IPS-20b (cell line): ENCODE data around the gene TRERF1.

ENCODE experiments used
- H3K27ac ChIP-seq: one replicate; pipeline ENCODE4 v1.5.1; 2013; ENCODE audit warnings: low read length
- H3K27me3 ChIP-seq: 2 replicates; pipeline ENCODE4 v1.6.1; 2013; ENCODE audit warnings: mild to moderate bottlenecking, low read length, inconsistent platforms; ENCODE audit not compliant: insufficient read depth
- H3K36me3 ChIP-seq: 2 replicates; pipeline ENCODE4 v1.6.1; 2013; ENCODE audit warnings: low read depth, mild to moderate bottlenecking, inconsistent platforms, low read length, moderate library complexity; ENCODE audit not compliant: insufficient read depth
- H3K4me1 ChIP-seq: 2 replicates; pipeline ENCODE4 v1.6.1; 2013; ENCODE audit warnings: mild to moderate bottlenecking, control low read depth, inconsistent platforms, low read length, moderate library complexity; ENCODE audit not compliant: insufficient read depth
- H3K4me3 ChIP-seq: 2 replicates; pipeline ENCODE4 v1.5.1; 2013; ENCODE audit warnings: mild to moderate bottlenecking, low read length, inconsistent platforms
- H3K9ac ChIP-seq: 2 replicates; pipeline ENCODE4 v1.6.1; 2013; ENCODE audit warnings: low read depth, mild to moderate bottlenecking, inconsistent platforms, low read length, moderate library complexity
- H3K9me3 ChIP-seq: 2 replicates; pipeline ENCODE4 v1.6.1; 2013; ENCODE audit warnings: mild to moderate bottlenecking, low read depth, low read length, inconsistent platforms; ENCODE audit not compliant: insufficient read depth

The TRERF1 gene

GRCh38 chr6:42304053-42304712, 147.5 kb downstream of the TRERF1 start:
- Histone ChIP-seq H3K27ac (no peak overlapping the region), H3K9ac (no peak overlapping the region), H3K27me3 (no peaks in the 10 kb centered on the region), H3K4me3 (no peak overlapping the region), H3K36me3 (peaks cover 12% of the 10 kb centered on the region; the same call in 1 of the 2 replicates), H3K4me1 (peaks cover 22% of the 10 kb centered on the region; the same call in 1 of the 2 replicates), H3K9me3 (no peaks in the 10 kb centered on the region)

DNA sequence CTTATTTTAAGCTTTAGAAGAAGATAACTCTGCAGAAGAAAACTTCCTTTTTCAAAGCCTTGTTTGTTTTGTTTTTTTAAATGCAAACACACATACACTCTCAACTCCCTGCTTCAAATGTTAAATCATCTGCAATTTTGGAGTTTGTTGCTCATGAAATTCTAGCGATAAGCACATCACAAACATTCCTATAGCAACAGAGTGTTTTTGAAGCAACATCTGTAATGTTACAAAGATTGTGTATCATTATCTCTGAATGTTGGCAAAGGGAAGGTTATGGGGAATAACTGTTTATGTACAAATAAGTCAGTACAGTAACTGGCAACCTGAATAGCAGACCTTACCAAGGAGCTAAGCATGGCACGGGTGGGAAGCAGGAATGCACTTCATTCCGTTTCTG, 149.3 kb downstream of the TRERF1 start:
- Histone ChIP-seq H3K4me3 (no peak overlapping the region), H3K4me1 (peaks cover 22% of the 10 kb centered on the region; the same call in 1 of the 2 replicates), H3K36me3 (peaks cover 17% of the 10 kb centered on the region; the same call in 1 of the 2 replicates), H3K9ac (no peak overlapping the region), H3K9me3 (no peaks in the 10 kb centered on the region), H3K27ac (no peak overlapping the region), H3K27me3 (no peaks in the 10 kb centered on the region)

- Histone ChIP-seq H3K4me1 (peaks cover 22% of the 10 kb centered on the region; the same call in 1 of the 2 replicates), H3K9me3 (no peaks in the 10 kb centered on the region), H3K4me3 (no peak overlapping the region), H3K27ac (no peak overlapping the region), H3K36me3 (peaks cover 19% of the 10 kb centered on the region; the same call in 1 of the 2 replicates), H3K9ac (no peak overlapping the region), H3K27me3 (no peaks in the 10 kb centered on the region)
Measured at GRCh38 chr6:42301986-42302385, 149.7 kb downstream of the TRERF1 start.

DNA sequence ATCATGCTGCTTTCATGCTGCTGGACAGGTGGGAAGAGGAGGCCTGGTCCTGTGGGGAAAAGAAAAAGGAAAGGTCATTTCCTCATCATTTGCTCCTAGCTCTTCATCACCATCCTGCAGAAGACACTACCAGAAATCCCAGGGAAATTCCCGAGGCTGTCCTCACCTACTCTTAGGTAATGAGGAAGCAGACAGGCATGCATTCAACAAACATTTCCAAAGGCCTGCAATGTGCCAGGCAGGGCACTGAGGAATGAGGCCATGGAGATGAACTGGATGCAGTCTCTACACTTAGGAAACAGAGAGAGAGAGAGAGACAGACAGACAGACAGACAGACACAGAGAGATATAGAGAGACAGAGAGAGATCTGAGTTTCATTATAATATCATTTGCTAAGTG, 151.0 kb downstream of the TRERF1 start:
- Histone ChIP-seq H3K27ac (no peak overlapping the region), H3K9ac (no peak overlapping the region), H3K9me3 (no peaks in the 10 kb centered on the region), H3K4me3 (no peak overlapping the region), H3K36me3 (peaks cover 22% of the 10 kb centered on the region; the same call in 1 of the 2 replicates), H3K27me3 (no peaks in the 10 kb centered on the region), H3K4me1 (peaks cover 22% of the 10 kb centered on the region; the same call in 1 of the 2 replicates)

GRCh38 chr6:42300185-42300584, 151.5 kb downstream of the TRERF1 start:
- Histone ChIP-seq H3K9me3 (no peaks in the 10 kb centered on the region), H3K27ac (no peak overlapping the region), H3K4me1 (peaks cover 22% of the 10 kb centered on the region; the same call in 1 of the 2 replicates), H3K4me3 (no peak overlapping the region), H3K9ac (no peak overlapping the region), H3K27me3 (no peaks in the 10 kb centered on the region), H3K36me3 (peaks cover 22% of the 10 kb centered on the region; the same call in 1 of the 2 replicates)

GRCh38 chr6:42297661-42298060, 154.1 kb downstream of the TRERF1 start:
- Histone ChIP-seq H3K9me3 (no peaks in the 10 kb centered on the region), H3K9ac (no peak overlapping the region), H3K27me3 (no peaks in the 10 kb centered on the region), H3K27ac (no peak overlapping the region), H3K36me3 (peaks cover 22% of the 10 kb centered on the region; the same call in 1 of the 2 replicates), H3K4me3 (no peak overlapping the region), H3K4me1 (peaks cover 11% of the 10 kb centered on the region; the same call in 1 of the 2 replicates)

DNA sequence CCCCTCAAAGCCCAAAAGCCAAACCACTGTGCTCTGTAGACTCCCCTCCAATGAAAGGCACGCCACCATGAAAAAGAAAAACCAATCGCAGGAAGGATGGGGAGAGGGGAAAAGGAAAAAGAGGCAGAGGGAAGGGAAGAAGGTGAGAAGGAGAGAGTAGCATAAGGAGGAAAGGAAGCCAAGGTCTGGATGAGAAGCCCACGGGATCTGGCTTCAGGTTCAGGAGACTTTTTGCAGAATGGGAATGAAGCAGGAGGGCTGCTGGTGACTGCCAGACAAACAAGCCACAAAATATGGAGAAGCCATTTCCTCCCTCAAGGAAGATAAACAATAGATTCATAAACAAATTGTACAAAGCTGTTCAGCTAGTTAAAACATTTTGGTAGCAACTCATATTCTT, 155.1 kb downstream of the TRERF1 start:
- Histone ChIP-seq H3K4me3 (no peak overlapping the region), H3K27ac (no peak overlapping the region), H3K4me1 (peaks cover under 1% of the 10 kb centered on the region; the same call in 1 of the 2 replicates), H3K9ac (no peak overlapping the region), H3K27me3 (no peaks in the 10 kb centered on the region), H3K36me3 (peaks cover 22% of the 10 kb centered on the region; the same call in 1 of the 2 replicates), H3K9me3 (no peaks in the 10 kb centered on the region)

- no peaks in the 10 kb centered on the region for H3K4me1 ChIP-seq
Measured at GRCh38 chr6:42295677-42296076, 156.0 kb downstream of the TRERF1 start.

DNA sequence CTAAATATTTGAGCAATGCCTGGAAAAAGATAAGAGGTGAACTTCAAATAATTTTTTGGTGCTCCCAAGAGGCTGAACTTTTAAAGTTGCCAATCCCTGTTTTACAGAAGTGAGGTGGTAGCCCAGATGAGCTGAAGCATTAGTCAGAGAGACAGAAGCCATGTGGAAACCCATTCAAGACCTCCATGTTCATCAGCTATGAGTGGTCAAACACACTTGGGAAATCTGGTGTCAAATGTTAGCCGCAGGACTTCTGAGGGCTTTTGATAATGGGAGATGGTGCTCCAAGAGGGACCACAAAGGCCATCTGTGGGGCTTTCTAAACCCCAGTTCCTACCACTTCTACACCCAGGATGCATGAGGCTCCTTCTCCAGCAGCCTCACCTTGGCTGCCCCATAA, 156.5 kb downstream of the TRERF1 start:
- H3K27ac ChIP-seq = no peak overlapping the region
- H3K36me3 ChIP-seq = peaks cover 20% of the 10 kb centered on the region; the same call in 1 of the 2 replicates
- H3K9me3 ChIP-seq = no peaks in the 10 kb centered on the region
- no peak overlapping the region for H3K4me3 ChIP-seq
- H3K27me3 ChIP-seq = no peaks in the 10 kb centered on the region
- no peak overlapping the region for H3K9ac ChIP-seq
- H3K4me1 ChIP-seq = no peaks in the 10 kb centered on the region

More at GRCh38 chr6:42295677-42296076, 156.0 kb downstream of the TRERF1 start:
- no peak overlapping the region for H3K4me3 ChIP-seq
- no peaks in the 10 kb centered on the region for H3K9me3 ChIP-seq
- peaks cover 22% of the 10 kb centered on the region; the same call in 1 of the 2 replicates for H3K36me3 ChIP-seq
- no peak overlapping the region for H3K27ac ChIP-seq
- H3K9ac ChIP-seq = no peak overlapping the region
- H3K27me3 ChIP-seq = no peaks in the 10 kb centered on the region

GRCh38 chr6:42294759-42295158, 157.0 kb downstream of the TRERF1 start:
- no peak overlapping the region for H3K27ac ChIP-seq
- H3K4me3 ChIP-seq = no peak overlapping the region
- no peaks in the 10 kb centered on the region for H3K4me1 ChIP-seq
- no peaks in the 10 kb centered on the region for H3K27me3 ChIP-seq
- no peak overlapping the region for H3K9ac ChIP-seq
- peaks cover 15% of the 10 kb centered on the region; the same call in 1 of the 2 replicates for H3K36me3 ChIP-seq
- no peaks in the 10 kb centered on the region for H3K9me3 ChIP-seq

DNA sequence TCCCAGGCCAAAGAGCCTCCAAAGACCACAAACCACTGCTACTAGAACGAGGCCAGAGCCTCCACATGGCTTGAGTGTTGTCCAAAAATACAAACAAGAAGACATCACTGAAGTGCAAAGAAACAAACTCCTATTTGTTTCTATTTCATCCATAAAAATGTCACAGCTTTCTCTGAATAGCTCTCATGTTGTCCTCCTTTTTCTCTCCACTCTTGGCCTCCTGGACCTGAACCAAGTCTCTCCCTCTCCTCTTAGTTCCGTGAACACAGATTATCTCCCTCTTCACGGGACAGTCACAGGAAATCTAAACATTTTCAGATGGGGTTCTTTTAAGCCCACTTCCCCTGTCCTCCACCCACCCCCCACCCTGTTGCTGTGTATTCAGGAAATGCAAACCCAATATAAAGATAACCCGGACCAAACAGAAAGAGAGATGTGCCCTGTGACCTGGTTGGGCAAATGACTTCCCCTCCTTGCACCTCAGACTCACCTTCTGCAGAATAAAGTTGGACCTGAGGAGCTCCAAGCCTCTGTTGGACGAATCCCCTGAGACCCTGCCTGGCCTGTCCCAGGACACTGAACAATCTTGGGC, 158.2 kb downstream of the TRERF1 start:
- no peak overlapping the region for H3K4me3 ChIP-seq

More for the DNA sequence above, 158.2 kb downstream of the TRERF1 start:
- no peak overlapping the region for H3K9ac ChIP-seq
- H3K4me1 ChIP-seq = no peaks in the 10 kb centered on the region
- H3K36me3 ChIP-seq = 0 out of 2 replicates have a peak, but pooled peaks cover 9% of the 10 kb centered on the region
- H3K9me3 ChIP-seq = no peaks in the 10 kb centered on the region
- H3K27ac ChIP-seq = no peak overlapping the region
- no peaks in the 10 kb centered on the region for H3K27me3 ChIP-seq
